ENCODE results near the gene REX1BD. TPM values are rescaled to one million over a fixed set of nuclear protein-coding genes. Genes with fewer than 3 reads are reported as not detected.

Gene REX1BD
- total RNA-seq, 1 donor from 2014 or later: 59.4 TPM

GRCh38 chr19:18616023-18616422 lies 27.4 kb downstream of the REX1BD start:
- Mint-ChIP-seq H3K4me3 (ENCODE audit: unreplicated experiment) (no peak overlapping the region), H3K27me3 (ENCODE audit: unreplicated experiment) (peaks cover 30% of the 10 kb centered on the region), H3K9me3 (ENCODE audit: unreplicated experiment) (no peaks in the 10 kb centered on the region), H3K27ac (ENCODE audit: unreplicated experiment) (no peak overlapping the region), H3K36me3 (ENCODE audit: unreplicated experiment) (no peaks in the 10 kb centered on the region), H3K4me1 (ENCODE audit: unreplicated experiment) (peaks cover 14% of the 10 kb centered on the region)
- TF ChIP-seq, protein P1, sequence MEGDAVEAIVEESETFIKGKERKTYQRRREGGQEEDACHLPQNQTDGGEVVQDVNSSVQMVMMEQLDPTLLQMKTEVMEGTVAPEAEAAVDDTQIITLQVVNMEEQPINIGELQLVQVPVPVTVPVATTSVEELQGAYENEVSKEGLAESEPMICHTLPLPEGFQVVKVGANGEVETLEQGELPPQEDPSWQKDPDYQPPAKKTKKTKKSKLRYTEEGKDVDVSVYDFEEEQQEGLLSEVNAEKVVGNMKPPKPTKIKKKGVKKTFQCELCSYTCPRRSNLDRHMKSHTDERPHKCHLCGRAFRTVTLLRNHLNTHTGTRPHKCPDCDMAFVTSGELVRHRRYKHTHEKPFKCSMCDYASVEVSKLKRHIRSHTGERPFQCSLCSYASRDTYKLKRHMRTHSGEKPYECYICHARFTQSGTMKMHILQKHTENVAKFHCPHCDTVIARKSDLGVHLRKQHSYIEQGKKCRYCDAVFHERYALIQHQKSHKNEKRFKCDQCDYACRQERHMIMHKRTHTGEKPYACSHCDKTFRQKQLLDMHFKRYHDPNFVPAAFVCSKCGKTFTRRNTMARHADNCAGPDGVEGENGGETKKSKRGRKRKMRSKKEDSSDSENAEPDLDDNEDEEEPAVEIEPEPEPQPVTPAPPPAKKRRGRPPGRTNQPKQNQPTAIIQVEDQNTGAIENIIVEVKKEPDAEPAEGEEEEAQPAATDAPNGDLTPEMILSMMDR (IDR thresholded peaks at IDR 0.05): no peak
- no peak for DNase-seq (ENCODE audit: extremely low spot score, unreplicated experiment)

GRCh38 chr19:18617562-18617961 lies 29.0 kb downstream of the REX1BD start:
- no peak for DNase-seq (ENCODE audit: extremely low spot score, unreplicated experiment)
- H3K4me3 Mint-ChIP-seq (ENCODE audit: unreplicated experiment): no peak overlapping the region
- no peak overlapping the region for H3K27ac Mint-ChIP-seq (ENCODE audit: unreplicated experiment)
- TF ChIP-seq, protein P1 (IDR thresholded peaks at IDR 0.05): no peak
- H3K4me1 Mint-ChIP-seq (ENCODE audit: unreplicated experiment): peaks cover 4% of the 10 kb centered on the region
- H3K9me3 Mint-ChIP-seq (ENCODE audit: unreplicated experiment): no peaks in the 10 kb centered on the region
- H3K36me3 Mint-ChIP-seq (ENCODE audit: unreplicated experiment): no peaks in the 10 kb centered on the region
- peaks cover 22% of the 10 kb centered on the region for H3K27me3 Mint-ChIP-seq (ENCODE audit: unreplicated experiment)

DNA sequence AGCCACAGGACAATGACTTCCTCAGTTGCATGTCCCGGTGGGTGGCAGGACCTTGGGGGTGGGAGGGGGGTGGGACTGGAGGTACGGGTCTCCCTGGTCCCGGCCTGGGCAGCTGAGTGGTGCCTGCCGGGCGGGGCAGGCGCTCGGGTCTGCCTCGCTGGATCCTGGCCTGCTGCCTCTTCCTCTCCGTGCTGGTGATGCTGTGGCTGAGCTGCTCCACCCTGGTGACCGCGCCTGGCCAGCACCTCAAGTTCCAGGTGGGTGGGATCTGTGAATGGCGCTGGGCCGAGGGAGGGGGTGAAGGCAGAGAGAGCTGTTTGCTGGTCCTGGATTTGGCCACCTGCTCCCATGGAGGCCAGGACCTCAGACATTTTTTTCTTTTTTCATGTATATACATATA lies 29.6 kb downstream of the REX1BD start:
- H3K4me1 Mint-ChIP-seq (ENCODE audit: unreplicated experiment): peaks cover 2% of the 10 kb centered on the region
- H3K27ac Mint-ChIP-seq (ENCODE audit: unreplicated experiment): no peak overlapping the region
- H3K27me3 Mint-ChIP-seq (ENCODE audit: unreplicated experiment): peaks cover 20% of the 10 kb centered on the region
- no peaks in the 10 kb centered on the region for H3K9me3 Mint-ChIP-seq (ENCODE audit: unreplicated experiment)
- no peaks in the 10 kb centered on the region for H3K36me3 Mint-ChIP-seq (ENCODE audit: unreplicated experiment)
- TF ChIP-seq, protein P1 (IDR thresholded peaks at IDR 0.05): no peak
- H3K4me3 Mint-ChIP-seq (ENCODE audit: unreplicated experiment): no peak overlapping the region
- DNase-seq (ENCODE audit: extremely low spot score, unreplicated experiment): no peak

DNA sequence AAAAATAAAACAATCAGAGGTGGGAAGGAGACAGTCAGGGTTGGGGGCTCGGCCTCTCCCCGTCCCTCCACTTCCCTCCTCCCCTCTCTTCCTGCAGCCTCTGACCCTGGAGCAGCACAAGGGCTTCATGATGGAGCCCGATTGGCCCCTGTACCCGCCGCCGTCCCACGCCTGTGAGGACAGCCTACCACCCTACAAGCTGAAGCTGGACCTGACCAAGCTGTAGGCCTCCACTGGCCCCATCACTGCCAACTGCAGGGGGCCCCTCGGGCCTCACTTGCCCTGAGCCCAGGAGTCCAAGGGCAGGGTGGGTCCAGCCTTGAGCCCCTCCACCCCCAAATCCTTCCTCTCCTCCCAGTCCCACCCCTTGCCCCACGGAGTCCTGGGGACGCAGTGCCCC lies 31.7 kb downstream of the REX1BD start:
- TF ChIP-seq, protein P1 (IDR thresholded peaks at IDR 0.05): no peak
- Mint-ChIP-seq H3K27ac (ENCODE audit: unreplicated experiment) (no peak overlapping the region), H3K27me3 (ENCODE audit: unreplicated experiment) (peaks cover 6% of the 10 kb centered on the region), H3K36me3 (ENCODE audit: unreplicated experiment) (no peaks in the 10 kb centered on the region), H3K4me3 (ENCODE audit: unreplicated experiment) (no peak overlapping the region), H3K4me1 (ENCODE audit: unreplicated experiment) (peaks cover 2% of the 10 kb centered on the region), H3K9me3 (ENCODE audit: unreplicated experiment) (no peaks in the 10 kb centered on the region)
- no peak for DNase-seq (ENCODE audit: extremely low spot score, unreplicated experiment)

DNA sequence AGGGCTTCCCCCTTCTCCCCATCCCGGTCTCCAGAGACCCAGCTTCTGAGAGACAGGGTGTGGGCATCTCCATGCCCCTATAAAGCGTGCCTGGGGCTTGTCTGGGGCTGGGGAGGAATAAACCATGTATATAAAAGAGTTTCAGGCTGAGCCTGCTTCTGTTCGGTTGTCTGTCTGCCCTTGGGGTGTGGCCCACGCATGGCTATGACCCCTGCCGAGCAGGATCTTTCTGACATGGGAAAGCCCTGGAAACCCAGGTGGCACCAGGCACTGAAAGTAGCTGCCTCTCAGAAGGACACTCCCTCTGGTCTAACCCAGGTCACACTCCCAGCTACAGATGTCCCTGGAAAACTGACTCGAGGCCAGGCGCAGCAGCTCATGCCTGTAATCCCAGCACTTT lies 32.3 kb downstream of the REX1BD start:
- no peaks in the 10 kb centered on the region for H3K36me3 Mint-ChIP-seq (ENCODE audit: unreplicated experiment)
- TF ChIP-seq, protein P1 (IDR thresholded peaks at IDR 0.05): no peak
- H3K27me3 Mint-ChIP-seq (ENCODE audit: unreplicated experiment): peaks cover 6% of the 10 kb centered on the region
- H3K4me1 Mint-ChIP-seq (ENCODE audit: unreplicated experiment): peaks cover 2% of the 10 kb centered on the region
- DNase-seq (ENCODE audit: extremely low spot score, unreplicated experiment): no peak
- H3K27ac Mint-ChIP-seq (ENCODE audit: unreplicated experiment): no peak overlapping the region
- no peak overlapping the region for H3K4me3 Mint-ChIP-seq (ENCODE audit: unreplicated experiment)
- H3K9me3 Mint-ChIP-seq (ENCODE audit: unreplicated experiment): no peaks in the 10 kb centered on the region
